ENCODE results near the gene ARAP2. TPM values are rescaled to one million over a fixed set of nuclear protein-coding genes. Genes with fewer than 3 reads are reported as not detected.
A peak's percentile ranks its signal among the peaks of the same experiment; 100 is the strongest.

ARAP2 gene
- total RNA-seq, 3 donors from 2014 or later (not counting 1 experiment from before 2014, with no cell fraction given) = 199 to 295 (median 270) TPM

GRCh38 chr4:36209941-36210649 is 34.2 kb downstream of the ARAP2 start:
- 90% methylated on average over 6 of the region's 7 CpGs for WGBS (ENCODE audit: insufficient coverage)

GRCh38 chr4:36208893-36209473 is 35.3 kb downstream of the ARAP2 start:
- Mint-ChIP-seq H3K36me3 (no peaks in the 10 kb centered on the region), H3K4me3 (peak overlapping the region; percentile 68), H3K4me1 (peaks cover 54 to 56% of the 10 kb centered on the region in 2 donors), H3K27ac (peak overlapping the region; percentile 80 to 86), H3K9me3 (no peaks in the 10 kb centered on the region), H3K27me3 (ENCODE audit: low read depth in 2 of 2) (no peaks in the 10 kb centered on the region)
- H3K36me3 ChIP-seq (ENCODE audit: control insufficient read depth, insufficient read depth, low read length) = peaks cover 50% of the 10 kb centered on the region
- TF ChIP-seq CTCF (IDR thresholded peaks at IDR 0.05) = no peak
- intact Hi-C loops (cut with micrococcal nuclease) = loop anchor here (1.0 to 5.0 kb wide), 2 partner anchors 19 to 33 kb away; partner anchors contain the start of gene ARAP2
- peak; percentile 73 to 87 (median 79) for ATAC-seq
- H3K27me3 ChIP-seq (ENCODE audit: control insufficient read depth, insufficient read depth, low read length) = no peaks in the 10 kb centered on the region
- peak overlapping the region; percentile 27 for H3K27ac ChIP-seq (ENCODE audit: low read length)
- no peak overlapping the region for H3K4me3 ChIP-seq (ENCODE audit: low read length)
- peaks cover 16% of the 10 kb centered on the region for H3K4me1 ChIP-seq (ENCODE audit: control insufficient read depth, insufficient read depth, low read length)
- peak in 1 of 2 donors; percentile 69 for DNase-seq
- no peaks in the 10 kb centered on the region for H3K9me3 ChIP-seq (ENCODE audit: control insufficient read depth, insufficient read depth, low read length)
- 6% methylated on average over 2 of the region's 4 CpGs for WGBS (ENCODE audit: insufficient coverage)

More at GRCh38 chr4:36209941-36210649, 34.2 kb downstream of the ARAP2 start:
- Mint-ChIP-seq H3K27me3 (ENCODE audit: low read depth in 2 of 2) (no peaks in the 10 kb centered on the region), H3K4me3 (no peak overlapping the region), H3K9me3 (no peaks in the 10 kb centered on the region), H3K4me1 (peaks cover 56 to 60% of the 10 kb centered on the region in 2 donors), H3K36me3 (no peaks in the 10 kb centered on the region), H3K27ac (peak overlapping the region in 1 of 2 donors; percentile 80)
- DNase-seq (peak in 1 of 2 donors; percentile 29), ATAC-seq (no peak)
- intact Hi-C loops (cut with micrococcal nuclease) = loop anchor here (1.0 to 5.0 kb wide), 2 partner anchors 20 to 32 kb away; partner anchors contain the start of gene ARAP2
- no peak overlapping the region for H3K27ac ChIP-seq (ENCODE audit: low read length)
- peaks cover 53% of the 10 kb centered on the region for H3K36me3 ChIP-seq (ENCODE audit: control insufficient read depth, insufficient read depth, low read length)
- H3K4me3 ChIP-seq (ENCODE audit: low read length) = no peak overlapping the region
- no peak for TF ChIP-seq CTCF (IDR thresholded peaks at IDR 0.05)
- no peaks in the 10 kb centered on the region for H3K9me3 ChIP-seq (ENCODE audit: control insufficient read depth, insufficient read depth, low read length)
- no peaks in the 10 kb centered on the region for H3K27me3 ChIP-seq (ENCODE audit: control insufficient read depth, insufficient read depth, low read length)
- peaks cover 16% of the 10 kb centered on the region for H3K4me1 ChIP-seq (ENCODE audit: control insufficient read depth, insufficient read depth, low read length)

DNA sequence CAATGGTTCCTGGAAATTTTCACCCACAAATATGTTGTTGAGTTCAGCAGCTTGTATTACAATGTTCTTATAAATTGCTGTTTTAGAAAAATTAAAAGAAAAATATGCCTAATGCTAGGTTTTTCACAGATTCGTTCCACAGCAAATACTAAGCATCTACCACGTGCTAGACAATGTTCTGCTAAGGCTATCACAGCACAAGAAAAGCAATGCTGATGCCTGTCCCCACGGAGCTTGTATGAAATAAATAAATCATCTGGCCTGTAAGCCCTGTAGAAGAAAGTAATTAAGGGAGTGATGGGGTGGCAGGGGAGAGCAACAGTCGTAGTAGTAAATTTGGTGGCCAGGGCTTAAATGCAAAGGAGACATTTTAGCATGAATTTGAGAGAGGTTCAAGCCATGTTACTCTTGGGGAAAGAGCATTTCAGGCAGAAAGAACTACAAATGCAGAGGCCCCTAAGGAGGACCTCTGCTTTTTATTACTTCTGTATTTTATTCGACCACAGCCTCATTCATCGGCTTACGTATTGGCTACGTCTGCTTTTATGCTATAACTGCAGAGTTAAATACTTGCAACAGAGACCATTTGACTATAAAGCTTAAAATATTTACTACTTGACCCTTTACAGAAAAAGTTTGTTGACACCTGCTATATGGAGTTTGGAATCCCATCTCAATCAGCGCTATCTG is 36.3 kb downstream of the ARAP2 start:
- H3K27ac ChIP-seq (ENCODE audit: low read length) = no peak overlapping the region
- peak in 1 of 3 donors; percentile 34 for ATAC-seq
- peak overlapping the region; percentile 68 for H3K4me3 Mint-ChIP-seq
- intact Hi-C loops (cut with micrococcal nuclease) = loop anchor here (5.0 kb wide), 1 partner anchor 34 kb away; the partner anchor contains the start of gene ARAP2
- no peaks in the 10 kb centered on the region for H3K9me3 ChIP-seq (ENCODE audit: control insufficient read depth, insufficient read depth, low read length)
- H3K27me3 ChIP-seq (ENCODE audit: control insufficient read depth, insufficient read depth, low read length) = no peaks in the 10 kb centered on the region
- H3K27ac Mint-ChIP-seq = peak overlapping the region; percentile 80 to 86
- H3K4me1 ChIP-seq (ENCODE audit: control insufficient read depth, insufficient read depth, low read length) = peaks cover 16% of the 10 kb centered on the region
- H3K4me3 ChIP-seq (ENCODE audit: low read length) = no peak overlapping the region
- H3K36me3 ChIP-seq (ENCODE audit: control insufficient read depth, insufficient read depth, low read length) = peaks cover 43% of the 10 kb centered on the region
- TF ChIP-seq CTCF (IDR thresholded peaks at IDR 0.05) = no peak
- H3K36me3 Mint-ChIP-seq = no peaks in the 10 kb centered on the region
- DNase-seq = no peak
- 66% methylated on average over 9 of the region's 9 CpGs for WGBS (ENCODE audit: insufficient coverage)
- H3K9me3 Mint-ChIP-seq = no peaks in the 10 kb centered on the region
- H3K27me3 Mint-ChIP-seq (ENCODE audit: low read depth in 2 of 2) = no peaks in the 10 kb centered on the region
- peaks cover 56 to 57% of the 10 kb centered on the region in 2 donors for H3K4me1 Mint-ChIP-seq

All from natural killer cell (primary cell).